Ramos (cell line): Measurements from ENCODE around the gene COG2.

Experiments
- in situ Hi-C: fragments of 300-500 bp; cut with MboI; formaldehyde crosslinking; loops from one replicate; pipeline ENCODE4 v1.14.3; 2022; ENCODE audit warnings: low sequenced_read_pairs; ENCODE audit not compliant: unreplicated experiment

COG2 gene

DNA sequence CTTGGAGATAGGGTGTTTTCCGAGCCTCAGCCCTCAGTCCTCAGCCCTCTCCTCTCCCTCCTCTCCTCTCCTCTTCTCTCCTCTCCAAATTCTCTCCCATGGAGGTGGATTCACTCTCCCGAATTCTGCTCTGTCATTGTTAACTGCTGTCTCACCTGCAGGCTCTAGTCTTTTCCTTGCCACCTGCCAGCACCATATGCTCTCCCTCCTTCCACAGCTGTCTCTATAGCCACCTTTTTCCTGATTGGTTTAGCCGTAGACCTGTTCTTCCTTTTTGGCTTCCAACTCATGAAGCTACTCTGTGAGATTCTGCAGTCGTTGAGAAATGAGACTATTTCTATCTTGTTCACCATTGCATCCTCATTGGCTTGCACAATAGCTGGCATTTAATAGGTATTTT is 19.7 kb downstream of the COG2 start:
- in situ Hi-C loops = no loop called here

DNA sequence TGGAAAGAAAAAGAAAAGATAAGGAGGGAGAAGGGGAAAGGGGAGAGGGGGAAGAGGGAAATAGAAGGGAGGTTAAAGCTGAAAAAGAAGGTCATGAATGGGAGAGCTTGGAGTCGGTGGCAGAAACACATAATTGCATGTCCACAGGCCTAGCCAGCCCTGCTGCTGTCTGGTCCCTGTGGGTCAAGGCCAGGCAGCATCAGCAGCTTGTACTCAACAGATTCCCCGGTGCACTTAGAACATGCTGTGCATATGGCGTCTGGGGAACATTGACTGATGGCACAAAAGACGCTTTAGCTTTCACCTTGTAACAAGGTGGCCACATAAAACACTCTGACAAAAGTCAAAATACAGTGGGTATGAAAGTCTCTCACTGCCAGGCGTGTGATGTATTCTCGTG is 25.9 kb downstream of the COG2 start:
- in situ Hi-C loops = no loop called here

DNA sequence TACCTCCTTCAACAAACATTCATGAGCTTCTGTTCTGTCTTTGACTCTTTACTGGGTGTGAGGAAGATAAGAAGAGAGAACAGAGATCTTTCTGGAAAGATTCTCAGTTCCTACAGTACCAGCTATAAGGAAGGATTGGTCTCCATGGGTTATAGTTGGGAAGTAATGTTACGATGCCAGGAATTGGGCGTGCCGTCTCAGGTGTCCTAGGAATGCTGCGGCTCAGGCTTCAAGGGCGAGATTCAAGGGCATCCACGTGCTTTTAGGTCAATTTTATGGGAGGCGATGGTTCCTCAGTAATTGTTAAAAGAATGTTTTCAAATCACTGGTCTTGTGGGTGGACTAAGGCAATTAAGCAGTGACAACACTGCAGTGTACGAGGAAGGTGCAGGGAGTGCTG is 27.3 kb downstream of the COG2 start:
- in situ Hi-C loops = no loop called here

DNA sequence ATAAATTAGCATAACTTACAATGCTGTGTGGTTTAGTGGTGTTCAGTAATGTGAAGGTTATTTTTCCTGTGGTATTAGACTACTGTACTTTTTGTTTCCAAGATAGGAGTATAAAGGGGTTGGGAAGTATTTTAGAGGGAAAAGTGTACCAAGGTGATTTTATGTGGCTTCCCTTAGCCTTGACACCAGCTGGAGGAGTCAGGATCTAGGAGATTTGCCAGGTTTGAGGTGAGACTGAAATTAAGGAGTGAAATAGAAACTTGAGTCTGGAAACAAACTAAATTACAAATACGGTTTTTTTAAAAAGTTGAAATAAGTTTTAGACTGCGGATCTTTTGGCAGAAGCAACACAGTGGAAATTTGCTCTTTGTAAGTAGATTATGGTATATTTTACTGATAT is 32.3 kb downstream of the COG2 start:
- in situ Hi-C loops = no loop called here

DNA sequence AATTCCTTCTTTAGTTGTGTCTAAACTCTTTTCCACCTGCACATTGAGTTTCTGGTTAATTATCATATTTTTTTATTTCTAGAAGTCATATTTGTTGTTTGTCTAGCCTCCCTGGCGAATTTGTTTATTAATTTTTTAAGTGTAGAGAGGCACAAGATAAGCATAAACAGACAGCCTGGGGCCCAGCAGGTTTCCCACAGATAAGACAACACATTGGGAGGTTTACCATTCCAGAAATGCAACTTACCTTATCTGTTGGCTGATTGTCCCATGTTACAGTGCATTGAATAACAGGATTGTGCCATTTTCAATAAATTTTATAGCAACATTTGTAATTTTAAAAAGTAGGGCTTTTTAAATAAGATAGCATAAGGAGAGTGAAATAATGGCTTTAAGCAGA is 34.9 kb downstream of the COG2 start:
- in situ Hi-C loops = no loop called here

DNA sequence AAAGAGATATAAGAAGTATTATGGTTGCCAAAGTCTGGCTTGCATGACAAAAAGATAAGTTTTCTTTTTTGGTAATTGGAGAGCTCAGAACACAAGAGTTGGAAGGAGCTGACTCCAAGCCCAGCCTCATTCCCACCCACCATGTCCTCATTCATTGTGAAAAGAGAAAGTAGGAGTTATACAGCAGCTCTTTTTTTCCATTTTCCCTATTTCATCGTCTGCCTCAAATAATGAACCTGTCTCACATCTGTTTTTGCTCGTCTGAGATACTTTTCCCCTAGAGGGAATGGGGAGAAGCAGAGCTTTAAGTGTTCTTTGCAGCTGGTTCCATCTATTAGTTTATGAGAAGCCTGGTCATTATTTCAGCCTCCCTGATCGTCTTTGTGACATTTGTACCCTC is 36.9 kb downstream of the COG2 start:
- in situ Hi-C loops = no loop called here

DNA sequence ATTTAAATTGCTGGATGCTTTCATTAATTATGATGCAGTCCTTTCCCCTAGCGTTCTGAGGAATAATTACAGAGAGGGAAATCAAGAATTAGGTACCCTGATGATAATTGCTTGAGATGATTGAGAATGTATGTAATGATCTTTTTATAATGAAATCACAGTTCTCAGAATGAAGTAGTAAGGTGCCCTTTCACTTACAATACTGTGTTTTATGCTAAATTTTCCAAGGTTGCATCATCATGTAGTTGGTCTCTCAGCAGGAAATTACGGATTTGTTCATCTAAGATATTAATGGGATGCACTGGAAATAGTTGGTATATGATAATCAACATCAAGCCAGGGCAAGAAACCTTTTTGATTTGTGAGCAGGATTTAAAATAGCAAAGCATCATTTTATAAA is 37.5 kb downstream of the COG2 start:
- in situ Hi-C loops = no loop called here

DNA sequence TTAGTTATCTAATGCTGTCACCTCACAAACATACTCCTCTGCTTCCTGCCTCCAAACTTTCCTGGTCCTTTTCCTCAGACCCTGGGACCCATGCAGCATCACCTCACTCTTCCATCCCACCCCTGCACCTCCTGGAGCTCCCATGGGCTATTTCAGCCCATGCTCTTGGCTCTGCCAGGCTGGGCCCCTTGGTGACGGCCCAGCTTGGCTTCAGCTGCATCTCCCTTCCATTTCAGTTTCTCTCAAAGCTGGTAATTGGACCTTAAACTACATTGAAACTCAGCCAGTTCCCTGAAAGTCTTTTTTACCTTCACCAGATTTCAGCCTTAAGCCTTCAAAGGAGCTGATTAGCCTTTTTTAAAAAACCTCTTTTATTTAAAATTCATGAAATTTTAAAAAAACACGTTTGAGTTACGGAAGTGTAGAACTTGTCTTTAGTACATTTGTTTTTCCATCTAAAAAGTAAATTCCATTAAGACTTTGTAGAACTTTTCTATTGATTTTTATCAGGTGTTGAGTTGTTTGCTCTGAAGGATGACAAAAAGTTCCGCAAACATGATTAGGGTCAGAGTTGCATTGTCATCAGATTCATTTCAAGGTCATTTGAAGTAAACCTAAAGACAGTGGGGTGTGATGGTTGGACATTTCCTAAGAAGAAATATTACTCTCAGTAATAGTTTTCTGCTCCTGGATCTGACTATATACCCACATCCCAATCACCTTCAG is 38.2 kb downstream of the COG2 start:
- in situ Hi-C loops = no loop called here

DNA sequence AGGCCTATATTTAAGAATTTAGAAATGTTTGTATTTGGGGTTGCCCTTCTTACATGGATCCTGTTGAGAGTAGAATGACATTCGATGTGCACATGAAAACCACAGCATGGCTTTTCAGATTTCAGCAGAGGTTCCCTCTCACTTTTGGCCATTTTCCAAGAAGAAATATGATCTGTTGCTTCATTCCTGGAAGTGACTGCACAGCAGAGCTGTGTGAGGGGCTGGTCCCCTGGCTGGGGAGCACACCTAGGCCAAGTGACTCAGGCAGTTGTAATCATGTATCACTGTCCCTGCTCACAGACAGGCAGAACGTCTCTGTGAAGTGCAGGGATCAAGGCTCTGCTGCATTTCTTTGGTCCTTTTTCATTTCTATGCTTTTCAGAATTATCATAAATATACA is 39.3 kb downstream of the COG2 start:
- in situ Hi-C loops = no loop called here

DNA sequence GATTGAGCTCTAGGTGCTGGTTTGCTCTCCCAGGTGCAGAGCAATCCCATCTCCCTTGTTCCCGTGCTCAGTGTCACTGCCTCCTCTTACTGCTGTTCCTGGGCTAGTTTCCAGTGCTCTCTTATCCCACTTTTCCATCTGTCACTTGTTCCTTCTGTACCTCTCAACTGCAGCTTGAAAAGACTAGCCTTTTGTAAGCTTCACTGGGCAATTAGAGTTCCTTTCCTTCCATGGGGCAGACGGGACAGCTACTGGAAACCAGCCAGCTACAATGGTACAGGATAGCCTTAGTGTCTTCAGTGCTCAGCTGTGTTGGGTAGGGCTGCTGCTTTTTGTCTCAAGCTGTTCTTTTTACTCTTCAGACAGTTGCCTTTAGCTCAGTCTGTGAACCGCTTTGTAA is 40.0 kb downstream of the COG2 start:
- in situ Hi-C loops = no loop called here

DNA sequence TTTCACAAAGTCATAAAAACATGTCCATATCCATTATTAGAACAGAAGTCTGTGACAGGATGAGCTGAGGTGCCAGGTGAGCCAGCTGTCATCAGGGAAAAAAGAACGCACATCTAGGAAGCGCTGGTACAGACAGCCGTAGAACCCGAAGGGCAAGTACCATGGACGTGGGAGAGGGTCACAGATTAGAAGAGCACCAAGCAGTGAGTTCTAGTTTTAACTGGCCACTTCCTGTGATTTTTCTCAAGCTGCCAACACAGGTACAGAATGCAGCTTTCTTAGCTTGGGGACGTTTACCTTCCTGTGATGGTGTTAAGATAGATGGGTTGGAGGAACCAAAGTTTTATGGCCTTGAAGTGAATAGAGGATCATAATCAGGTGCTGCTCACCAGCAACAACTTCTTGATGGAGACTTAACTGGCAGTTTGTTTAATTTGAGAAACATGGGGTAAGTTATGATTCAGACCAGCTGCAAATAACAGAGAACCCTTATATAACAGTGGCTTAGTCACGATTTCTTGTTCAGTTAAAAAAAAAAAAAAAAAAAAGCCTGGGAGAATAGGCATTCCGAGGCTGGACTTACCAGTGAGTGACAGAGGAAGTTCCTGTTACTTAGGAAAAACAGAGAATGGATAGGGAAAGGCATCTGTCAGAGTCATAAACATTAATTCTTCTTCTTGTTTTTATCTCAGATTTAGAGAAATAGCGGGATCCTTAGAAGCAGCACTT is 40.8 kb downstream of the COG2 start:
- in situ Hi-C loops = no loop called here

DNA sequence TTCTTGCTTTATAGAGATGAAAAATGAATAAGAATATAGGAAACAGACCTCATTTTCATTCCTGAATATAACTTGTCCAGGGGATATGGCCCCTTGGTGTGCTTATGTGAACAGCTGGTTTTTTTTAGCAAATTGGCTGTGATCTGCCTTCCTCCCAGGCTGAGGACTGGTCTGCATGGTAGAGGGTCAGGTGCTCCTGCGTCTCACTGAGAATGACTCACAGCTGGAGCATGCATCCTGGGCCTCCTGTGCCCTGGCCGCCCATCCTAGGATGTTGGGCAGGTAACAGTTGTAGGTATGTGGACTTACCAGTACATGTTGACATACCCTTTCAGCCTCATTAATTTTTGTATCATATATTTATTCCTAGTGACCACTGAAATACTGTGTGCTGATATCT is 41.9 kb downstream of the COG2 start:
- in situ Hi-C loops = no loop called here

DNA sequence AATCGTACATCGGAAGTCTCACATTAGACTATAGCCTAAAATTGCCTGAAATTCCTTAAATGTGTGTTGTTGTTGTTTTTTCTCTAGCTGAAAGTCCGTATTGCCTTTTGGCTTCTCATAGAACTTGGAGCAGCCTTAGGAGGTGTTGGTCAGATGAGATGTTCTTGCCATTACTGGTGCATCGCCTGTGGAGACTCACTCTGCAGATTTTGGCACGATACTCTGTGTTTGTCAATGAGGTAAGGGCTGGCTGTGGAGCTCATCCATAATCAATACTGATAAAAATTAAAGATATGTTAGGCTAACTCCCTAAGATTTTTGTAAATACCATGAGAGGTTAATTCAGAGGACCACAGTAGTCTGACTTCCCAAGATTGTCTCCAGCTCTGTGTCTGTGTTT is 42.7 kb downstream of the COG2 start:
- in situ Hi-C loops = no loop called here

DNA sequence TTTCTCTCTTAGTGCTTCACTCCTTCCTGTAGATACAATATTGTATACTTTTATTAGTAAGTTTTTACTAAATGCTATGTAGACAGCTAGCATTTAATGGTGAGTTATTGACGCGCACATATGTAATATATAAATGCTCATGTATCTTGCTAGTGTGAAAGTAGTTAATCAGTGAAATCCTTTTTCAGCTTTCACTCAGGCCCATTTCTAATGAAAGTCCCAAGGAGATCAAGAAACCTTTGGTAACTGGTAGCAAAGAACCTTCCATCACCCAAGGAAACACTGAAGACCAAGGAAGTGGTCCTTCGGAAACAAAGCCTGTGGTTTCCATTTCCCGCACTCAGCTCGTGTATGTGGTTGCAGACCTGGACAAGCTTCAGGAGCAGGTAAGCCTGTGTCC is 44.5 kb downstream of the COG2 start:
- in situ Hi-C loops = no loop called here

DNA sequence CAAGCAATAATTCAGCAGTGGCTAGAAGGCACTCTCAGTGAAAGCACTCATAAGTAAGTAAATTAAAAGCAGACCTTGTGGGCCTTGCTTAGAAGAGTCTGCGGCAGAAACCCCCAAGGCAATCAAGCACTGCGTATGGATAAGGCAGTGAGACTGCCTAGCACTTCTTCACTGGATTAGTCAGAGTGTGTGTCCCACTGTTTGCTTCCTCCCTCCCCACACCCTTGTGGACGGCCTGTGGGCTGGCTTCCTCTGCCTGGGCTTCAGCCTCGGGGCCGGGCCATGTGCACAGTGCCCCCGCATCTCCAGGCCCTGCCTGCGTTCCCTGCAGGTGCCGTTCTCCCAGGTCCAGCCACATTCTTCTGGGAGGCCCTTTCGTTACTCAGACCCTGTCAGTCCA is 47.8 kb downstream of the COG2 start:
- in situ Hi-C loops = no loop called here

DNA sequence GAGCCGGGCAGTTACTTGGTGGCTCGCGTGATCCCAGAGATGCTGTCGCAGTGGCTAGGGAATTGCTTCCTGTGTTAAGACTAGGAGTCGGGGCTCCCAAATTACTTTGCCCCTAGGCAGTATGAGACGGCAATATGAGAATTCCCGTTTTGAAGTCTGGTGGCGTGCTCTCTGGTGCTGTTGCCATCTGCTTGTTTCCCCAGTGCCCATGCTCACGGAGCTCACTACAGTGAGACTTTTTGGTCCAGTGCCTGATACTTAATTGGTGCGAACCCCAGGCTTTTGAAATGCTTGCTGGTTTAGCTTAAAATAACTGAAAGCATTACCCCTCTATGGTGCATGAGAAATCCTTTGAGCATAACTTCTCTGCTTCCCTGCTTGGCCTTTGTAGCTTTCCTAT is 49.3 kb downstream of the COG2 start:
- in situ Hi-C loops = no loop called here

DNA sequence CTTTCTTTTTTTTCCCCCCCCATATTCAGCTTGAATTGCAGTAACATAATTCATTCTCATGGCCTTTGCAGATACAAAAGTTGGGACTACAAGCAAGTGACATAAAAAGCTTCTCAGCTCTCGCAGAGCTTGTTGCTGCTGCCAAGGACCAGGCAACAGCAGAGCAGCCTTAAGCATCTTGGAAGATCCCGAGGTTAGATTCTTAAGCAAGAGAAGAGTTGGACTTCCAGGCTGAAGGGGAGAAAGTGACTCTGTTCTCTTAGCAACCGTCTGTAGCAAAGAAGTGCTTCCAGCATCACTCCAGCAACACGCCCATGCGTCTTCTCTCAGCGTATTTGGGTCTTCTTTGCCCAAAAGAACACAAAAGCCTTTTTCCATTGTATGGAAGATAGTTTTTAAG is 50.9 kb downstream of the COG2 start:
- in situ Hi-C loops = no loop called here

DNA sequence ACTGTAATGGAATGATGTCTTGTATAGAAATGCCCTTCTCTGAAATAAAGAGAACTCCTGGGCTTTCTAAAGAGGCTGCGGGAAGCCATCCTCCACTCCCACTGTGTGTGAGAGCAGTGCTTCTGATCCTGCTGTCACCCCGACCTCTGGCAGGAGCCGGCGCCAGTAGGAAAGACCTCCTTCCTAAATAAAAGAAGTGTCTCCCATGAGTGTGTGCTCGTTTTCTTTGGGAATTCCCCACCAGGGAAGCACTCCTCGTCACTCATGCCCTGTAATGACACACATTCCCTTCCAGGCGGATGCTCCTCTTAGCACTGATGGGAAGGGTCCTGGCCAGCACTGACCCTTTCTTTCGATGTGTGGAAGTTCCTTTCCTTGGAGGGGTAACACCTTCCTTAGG is 51.5 kb downstream of the COG2 start:
- in situ Hi-C loops = no loop called here

DNA sequence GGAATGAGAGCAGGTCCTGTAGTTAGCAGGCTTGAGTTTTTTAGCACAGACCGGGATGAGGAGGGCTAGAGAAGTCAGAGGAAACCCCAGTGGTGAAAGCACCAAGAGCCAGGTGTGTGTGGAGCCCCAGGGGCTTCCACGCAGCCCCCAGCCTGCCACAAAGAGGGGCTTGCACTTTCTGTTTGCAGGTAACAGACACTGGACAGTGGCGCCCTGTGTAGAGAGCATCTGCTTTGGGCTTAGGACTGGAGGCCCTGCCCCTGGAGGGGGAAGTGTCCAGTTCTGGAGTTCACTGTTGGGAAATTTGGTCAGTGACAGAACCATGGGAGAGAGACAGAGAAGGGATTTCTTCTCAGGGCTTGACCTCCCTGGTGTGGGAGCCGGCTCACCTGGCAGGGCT is 52.2 kb downstream of the COG2 start:
- in situ Hi-C loops = no loop called here

DNA sequence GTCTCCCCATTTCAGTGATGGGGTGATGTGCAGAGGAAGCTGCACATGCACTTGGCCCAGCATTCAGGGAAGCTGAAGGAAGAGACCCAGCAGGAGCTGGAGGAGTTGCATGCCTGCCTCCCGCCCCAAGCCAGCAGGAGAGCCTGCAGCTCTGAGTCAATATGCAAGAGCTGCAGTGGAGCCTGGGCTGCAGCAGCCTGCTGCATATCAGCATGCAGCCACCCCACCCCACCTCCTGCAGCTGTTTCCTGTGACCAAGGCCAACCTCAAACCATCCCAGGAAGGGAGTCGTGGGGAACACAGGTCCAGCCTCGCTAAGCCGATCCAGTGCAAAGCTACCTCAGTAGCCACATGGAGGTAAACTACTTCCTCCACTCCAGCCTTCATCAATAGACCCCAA is 52.7 kb downstream of the COG2 start:
- in situ Hi-C loops = no loop called here

DNA sequence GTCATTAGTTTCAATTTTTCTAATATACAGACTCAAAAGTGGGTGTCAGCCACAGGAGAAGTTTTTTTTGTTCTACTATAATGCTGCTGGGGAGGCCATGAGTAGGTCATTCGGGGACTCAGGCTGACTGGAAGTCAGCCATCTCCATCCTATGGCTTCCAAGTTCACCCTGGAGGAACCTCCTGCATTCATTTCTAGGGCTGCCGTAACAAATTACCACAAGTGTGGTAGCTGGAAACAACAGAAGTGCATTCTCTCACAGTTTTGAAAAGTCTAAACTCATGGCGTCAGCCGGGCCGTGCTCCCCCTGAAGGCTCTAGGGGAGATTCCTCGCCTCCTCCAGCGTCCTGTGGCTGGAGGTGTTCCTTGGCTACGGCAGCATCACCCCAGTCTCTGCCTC is 53.9 kb downstream of the COG2 start:
- in situ Hi-C loops = no loop called here

DNA sequence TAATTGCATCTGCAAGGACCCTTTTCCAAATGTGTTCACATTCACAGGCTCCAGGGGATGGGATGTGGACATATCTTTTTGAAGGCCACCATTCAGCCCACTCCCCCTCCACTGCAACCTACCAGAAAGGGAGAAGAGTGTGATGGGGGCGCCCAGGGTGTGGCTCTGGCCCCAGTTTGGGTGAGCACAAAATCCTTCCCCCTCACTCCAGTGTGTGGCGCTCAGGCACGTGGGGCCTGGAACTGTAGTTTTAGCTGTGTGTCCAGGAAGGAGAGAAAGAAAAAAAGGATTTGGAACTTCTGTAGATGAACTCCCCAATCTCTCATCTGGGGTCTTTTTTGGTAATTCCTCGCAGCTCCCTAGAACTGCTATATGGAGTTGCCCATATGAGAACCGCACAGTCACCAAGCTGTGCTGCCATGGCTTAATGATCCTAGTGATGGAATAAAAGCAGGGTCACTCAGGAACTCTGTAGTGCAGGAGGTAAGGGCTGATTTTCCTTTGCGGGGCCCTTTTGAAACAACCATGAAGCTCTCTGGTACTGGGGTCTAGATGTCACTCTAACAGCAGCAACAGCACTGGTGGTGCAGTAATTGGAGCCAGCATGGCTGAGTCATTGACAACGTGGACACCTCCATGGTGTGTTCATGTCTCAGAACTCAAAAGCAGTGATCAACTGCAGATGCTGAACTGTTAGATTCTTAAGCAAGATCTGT is 54.6 kb downstream of the COG2 start:
- in situ Hi-C loops = no loop called here
